NCI-H524 (cell line): Measurements from ENCODE around the gene NUP98.

Source experiments
- DNase-seq, 2 experiments: peaks; one replicate each; lab custom pipeline; 2025; lab: John Stamatoyannopoulos, UW

The NUP98 gene

GRCh38 chr11:3797329-3798090 is at the start of gene NUP98:
TSS of gene NUP98 (minus strand) at chr11:3797554. CDS start at chr11:3782117, 15,437 bp downstream.
- DNase-seq, result peak; percentile 98 to 99

- no peak for DNase-seq
Measured at GRCh38 chr11:3845670-3846069, 48.3 kb upstream of the NUP98 start.

GRCh38 chr11:3845246-3845645 is 47.9 kb upstream of the NUP98 start:
- DNase-seq, result no peak

GRCh38 chr11:3843326-3843725 is 46.0 kb upstream of the NUP98 start:
- DNase-seq, result no peak

- DNase-seq, result peak; percentile 27 to 82
Measured at GRCh38 chr11:3841426-3842350, 44.3 kb upstream of the NUP98 start.

- peak in 1 of 2 experiments; percentile 61 for DNase-seq
Measured at GRCh38 chr11:3840870-3841425, 43.6 kb upstream of the NUP98 start, which contains the start of gene RHOG. TSS of gene RHOG (minus strand) at chr11:3840959. CDS start at chr11:3828138, 12,821 bp downstream.

GRCh38 chr11:3840004-3840869 is 42.9 kb upstream of the NUP98 start:
- DNase-seq, result peak in 1 of 2 experiments; percentile 30

- DNase-seq, result no peak
Measured at GRCh38 chr11:3838504-3838903, 41.1 kb upstream of the NUP98 start.

- no peak for DNase-seq
Measured at GRCh38 chr11:3837793-3838192, 40.4 kb upstream of the NUP98 start.

- no peak for DNase-seq
Measured at GRCh38 chr11:3836903-3837302, 39.5 kb upstream of the NUP98 start.

GRCh38 chr11:3835751-3836150 is 38.4 kb upstream of the NUP98 start:
- DNase-seq, result no peak

GRCh38 chr11:3834664-3835461 is 37.5 kb upstream of the NUP98 start:
- no peak for DNase-seq

GRCh38 chr11:3834349-3834663 is 37.0 kb upstream of the NUP98 start:
- DNase-seq, result no peak

GRCh38 chr11:3833449-3833848 is 36.1 kb upstream of the NUP98 start:
- no peak for DNase-seq

GRCh38 chr11:3832816-3833215 is 35.5 kb upstream of the NUP98 start:
- no peak for DNase-seq

GRCh38 chr11:3831378-3832239 is 34.3 kb upstream of the NUP98 start:
- DNase-seq, result no peak

- no peak for DNase-seq
Measured at GRCh38 chr11:3830730-3831129, 33.4 kb upstream of the NUP98 start.

- no peak for DNase-seq
Measured at GRCh38 chr11:3830088-3830487, 32.7 kb upstream of the NUP98 start.

GRCh38 chr11:3827434-3828186 is 30.3 kb upstream of the NUP98 start:
- no peak for DNase-seq
